ENCODE results near the gene ZSCAN21.

Gene ZSCAN21

GRCh38 chr7:100053215-100053614, 3.6 kb downstream of the ZSCAN21 start:
- no peaks in the 10 kb centered on the region for H3K9me3 Mint-ChIP-seq
- DNase-seq (ENCODE audit: low spot score in 2 of 2) (peak in 1 of 2 donors; percentile 5), ATAC-seq (peak; percentile 34)
- peaks cover 9% of the 10 kb centered on the region for H3K36me3 Mint-ChIP-seq
- H3K27ac Mint-ChIP-seq = no peak overlapping the region
- H3K4me1 Mint-ChIP-seq = peaks cover 9% of the 10 kb centered on the region
- H3K4me3 Mint-ChIP-seq = no peak overlapping the region

GRCh38 chr7:100057006-100057405, 7.4 kb downstream of the ZSCAN21 start:
- H3K27ac Mint-ChIP-seq = no peak overlapping the region
- H3K36me3 Mint-ChIP-seq = peaks cover 44% of the 10 kb centered on the region
- no peak overlapping the region for H3K4me3 Mint-ChIP-seq
- DNase-seq (ENCODE audit: low spot score in 2 of 2) (no peak), ATAC-seq (no peak)
- no peaks in the 10 kb centered on the region for H3K4me1 Mint-ChIP-seq
- H3K9me3 Mint-ChIP-seq = no peaks in the 10 kb centered on the region

GRCh38 chr7:100059251-100059739, 9.7 kb downstream of the ZSCAN21 start:
- peaks cover 62% of the 10 kb centered on the region for H3K36me3 Mint-ChIP-seq
- no peaks in the 10 kb centered on the region for H3K9me3 Mint-ChIP-seq
- no peak for DNase-seq (ENCODE audit: low spot score in 2 of 2)
- H3K4me3 Mint-ChIP-seq = no peak overlapping the region
- H3K4me1 Mint-ChIP-seq = no peaks in the 10 kb centered on the region
- ATAC-seq = no peak
- peak overlapping the region; percentile 41 for H3K27ac Mint-ChIP-seq

GRCh38 chr7:100061518-100062193, 12.1 kb downstream of the ZSCAN21 start:
- Mint-ChIP-seq H3K4me3 (no peak overlapping the region), H3K27ac (peak overlapping the region; percentile 37), H3K4me1 (no peaks in the 10 kb centered on the region), H3K9me3 (no peaks in the 10 kb centered on the region), H3K36me3 (peaks cover 71% of the 10 kb centered on the region)
- ATAC-seq = no peak
- no peak for DNase-seq (ENCODE audit: low spot score in 2 of 2)

- H3K4me3 Mint-ChIP-seq = no peak overlapping the region
- peaks cover 60% of the 10 kb centered on the region for H3K36me3 Mint-ChIP-seq
- DNase-seq (ENCODE audit: low spot score in 2 of 2) (no peak), ATAC-seq (no peak)
- H3K4me1 Mint-ChIP-seq = no peaks in the 10 kb centered on the region
- H3K9me3 Mint-ChIP-seq = no peaks in the 10 kb centered on the region
- no peak overlapping the region for H3K27ac Mint-ChIP-seq
These were observed 13.8 kb downstream of the ZSCAN21 start for GRCh38 chr7:100063376-100063775.

- no peaks in the 10 kb centered on the region for H3K4me1 Mint-ChIP-seq
- H3K27ac Mint-ChIP-seq = no peak overlapping the region
- no peak overlapping the region for H3K4me3 Mint-ChIP-seq
- peaks cover 52% of the 10 kb centered on the region for H3K36me3 Mint-ChIP-seq
- no peaks in the 10 kb centered on the region for H3K9me3 Mint-ChIP-seq
- no peak for DNase-seq (ENCODE audit: low spot score in 2 of 2)
- ATAC-seq = no peak
These were observed 14.6 kb downstream of the ZSCAN21 start for GRCh38 chr7:100064162-100064561.

- no peak overlapping the region for H3K4me3 Mint-ChIP-seq
- H3K36me3 Mint-ChIP-seq = peaks cover 55% of the 10 kb centered on the region
- DNase-seq (ENCODE audit: low spot score in 2 of 2) (no peak), ATAC-seq (no peak)
- peaks cover 2% of the 10 kb centered on the region for H3K9me3 Mint-ChIP-seq
- no peaks in the 10 kb centered on the region for H3K4me1 Mint-ChIP-seq
- no peak overlapping the region for H3K27ac Mint-ChIP-seq
These were observed 16.0 kb downstream of the ZSCAN21 start for GRCh38 chr7:100065452-100066186.

GRCh38 chr7:100066953-100067352, 17.4 kb downstream of the ZSCAN21 start:
- no peak overlapping the region for H3K27ac Mint-ChIP-seq
- no peaks in the 10 kb centered on the region for H3K4me1 Mint-ChIP-seq
- ATAC-seq = no peak
- peaks cover 55% of the 10 kb centered on the region for H3K36me3 Mint-ChIP-seq
- no peak overlapping the region for H3K4me3 Mint-ChIP-seq
- no peak for DNase-seq (ENCODE audit: low spot score in 2 of 2)
- H3K9me3 Mint-ChIP-seq = peaks cover 12% of the 10 kb centered on the region

- DNase-seq (ENCODE audit: low spot score in 2 of 2) (no peak), ATAC-seq (no peak)
- no peak overlapping the region for H3K4me3 Mint-ChIP-seq
- peaks cover 60% of the 10 kb centered on the region for H3K36me3 Mint-ChIP-seq
- no peaks in the 10 kb centered on the region for H3K4me1 Mint-ChIP-seq
- no peak overlapping the region for H3K27ac Mint-ChIP-seq
- peaks cover 18% of the 10 kb centered on the region for H3K9me3 Mint-ChIP-seq
These were observed 20.4 kb downstream of the ZSCAN21 start for GRCh38 chr7:100069991-100070390.

GRCh38 chr7:100071018-100071723, 21.6 kb downstream of the ZSCAN21 start:
- DNase-seq (ENCODE audit: low spot score in 2 of 2) (no peak), ATAC-seq (no peak)
- Mint-ChIP-seq H3K27ac (no peak overlapping the region), H3K4me1 (no peaks in the 10 kb centered on the region), H3K36me3 (peaks cover 70% of the 10 kb centered on the region), H3K4me3 (no peak overlapping the region), H3K9me3 (peaks cover 18% of the 10 kb centered on the region)

- H3K9me3 Mint-ChIP-seq = peaks cover 18% of the 10 kb centered on the region
- ATAC-seq = no peak
- no peaks in the 10 kb centered on the region for H3K4me1 Mint-ChIP-seq
- peaks cover 83% of the 10 kb centered on the region for H3K36me3 Mint-ChIP-seq
- no peak for DNase-seq (ENCODE audit: low spot score in 2 of 2)
- H3K4me3 Mint-ChIP-seq = no peak overlapping the region
- no peak overlapping the region for H3K27ac Mint-ChIP-seq
These were observed 22.9 kb downstream of the ZSCAN21 start for GRCh38 chr7:100072462-100072861.

GRCh38 chr7:100074841-100075240, 25.3 kb downstream of the ZSCAN21 start:
- peaks cover 100% of the 10 kb centered on the region for H3K36me3 Mint-ChIP-seq
- no peak for ATAC-seq
- H3K9me3 Mint-ChIP-seq = peaks cover 18% of the 10 kb centered on the region
- H3K4me3 Mint-ChIP-seq = no peak overlapping the region
- H3K27ac Mint-ChIP-seq = no peak overlapping the region
- no peak for DNase-seq (ENCODE audit: low spot score in 2 of 2)
- peaks cover 14% of the 10 kb centered on the region for H3K4me1 Mint-ChIP-seq

- no peak overlapping the region for H3K4me3 Mint-ChIP-seq
These were observed 25.8 kb downstream of the ZSCAN21 start for GRCh38 chr7:100075418-100075817.

GRCh38 chr7:100077205-100077604, 27.6 kb downstream of the ZSCAN21 start:
- no peak for DNase-seq (ENCODE audit: low spot score in 2 of 2)
- H3K9me3 Mint-ChIP-seq = peaks cover 3% of the 10 kb centered on the region
- H3K36me3 Mint-ChIP-seq = peaks cover 97% of the 10 kb centered on the region
- H3K4me1 Mint-ChIP-seq = peaks cover 27% of the 10 kb centered on the region
- H3K4me3 Mint-ChIP-seq = no peak overlapping the region
- no peak overlapping the region for H3K27ac Mint-ChIP-seq
- ATAC-seq = no peak

More at GRCh38 chr7:100075418-100075817, 25.8 kb downstream of the ZSCAN21 start:
- Mint-ChIP-seq H3K9me3 (peaks cover 18% of the 10 kb centered on the region), H3K27ac (no peak overlapping the region), H3K36me3 (peaks cover 100% of the 10 kb centered on the region), H3K4me1 (peaks cover 20% of the 10 kb centered on the region)
- ATAC-seq (no peak), DNase-seq (ENCODE audit: low spot score in 2 of 2) (no peak)

GRCh38 chr7:100079024-100079560, 29.5 kb downstream of the ZSCAN21 start:
- peaks cover 90% of the 10 kb centered on the region for H3K36me3 Mint-ChIP-seq
- no peak overlapping the region for H3K4me3 Mint-ChIP-seq
- peak overlapping the region; percentile 95 for H3K27ac Mint-ChIP-seq
- no peak for ATAC-seq
- no peaks in the 10 kb centered on the region for H3K9me3 Mint-ChIP-seq
- DNase-seq (ENCODE audit: low spot score in 2 of 2) = no peak
- H3K4me1 Mint-ChIP-seq = peaks cover 38% of the 10 kb centered on the region
